Nephron (organoid): Measurements from ENCODE around the gene SND1.

Experiments used
- H3K27ac Mint-ChIP-seq, 3 experiments: 2 replicates each; pipeline ENCODE4 v1.8.0; 2020; ENCODE audit warnings: mixed read lengths in 3 of 3, mild to moderate bottlenecking in 2 of 3, moderate library complexity in 1 of 3
- H3K27me3 Mint-ChIP-seq: 2 replicates; pipeline ENCODE4 v1.8.0; 2021; ENCODE audit warnings: low read depth, mild to moderate bottlenecking, moderate library complexity, mixed read lengths
- H3K36me3 Mint-ChIP-seq: 2 replicates; pipeline ENCODE4 v1.8.0; 2020; ENCODE audit warnings: low read depth, mixed read lengths
- H3K4me1 Mint-ChIP-seq: 2 replicates; pipeline ENCODE4 v1.8.0; 2020; ENCODE audit warnings: mixed read lengths
- H3K4me3 Mint-ChIP-seq, 3 experiments: 2 replicates each; pipeline ENCODE4 v1.8.0; 2020; ENCODE audit warnings: mild to moderate bottlenecking in 3 of 3, mixed read lengths in 3 of 3, moderate library complexity in 2 of 3
- H3K9me3 Mint-ChIP-seq: 2 replicates; pipeline ENCODE4 v1.8.0; 2020; ENCODE audit warnings: mixed read lengths
- CTCF ChIP-seq, 3 experiments: fragments of 200-600 bp; sonication (generic); IDR thresholded peaks; one replicate each; pipeline ENCODE4 v1.5.0; 2021; ENCODE audit warnings: antibody characterized with exemption in 3 of 3; ENCODE audit not compliant: unreplicated experiment in 3 of 3

Gene SND1

GRCh38 chr7:127726476-127726875, 74.5 kb downstream of the SND1 start:
- no peaks in the 10 kb centered on the region for H3K4me1 Mint-ChIP-seq
- H3K27ac Mint-ChIP-seq: no peak overlapping the region
- H3K27me3 Mint-ChIP-seq: no peaks in the 10 kb centered on the region
- H3K36me3 Mint-ChIP-seq: peaks cover 57% of the 10 kb centered on the region
- no peak overlapping the region for H3K4me3 Mint-ChIP-seq
- H3K9me3 Mint-ChIP-seq: no peaks in the 10 kb centered on the region
- TF ChIP-seq CTCF (IDR thresholded peaks at IDR 0.05; ENCODE audit: unreplicated experiment in 3 of 3): no peak

- Mint-ChIP-seq H3K4me3 (no peak overlapping the region), H3K9me3 (no peaks in the 10 kb centered on the region), H3K27me3 (no peaks in the 10 kb centered on the region), H3K4me1 (no peaks in the 10 kb centered on the region), H3K36me3 (peaks cover 37% of the 10 kb centered on the region), H3K27ac (no peak overlapping the region)
- no peak for TF ChIP-seq CTCF (IDR thresholded peaks at IDR 0.05; ENCODE audit: unreplicated experiment in 3 of 3)
Observed at GRCh38 chr7:127730658-127731276, 78.8 kb downstream of the SND1 start.

GRCh38 chr7:127731431-127732080, 79.6 kb downstream of the SND1 start:
- no peak overlapping the region for H3K4me3 Mint-ChIP-seq
- H3K9me3 Mint-ChIP-seq: no peaks in the 10 kb centered on the region
- no peaks in the 10 kb centered on the region for H3K27me3 Mint-ChIP-seq
- no peaks in the 10 kb centered on the region for H3K4me1 Mint-ChIP-seq
- TF ChIP-seq CTCF (IDR thresholded peaks at IDR 0.05; ENCODE audit: unreplicated experiment in 3 of 3): no peak
- H3K36me3 Mint-ChIP-seq: peaks cover 40% of the 10 kb centered on the region
- no peak overlapping the region for H3K27ac Mint-ChIP-seq

GRCh38 chr7:127732306-127732705, 80.3 kb downstream of the SND1 start:
- H3K27ac Mint-ChIP-seq: no peak overlapping the region
- TF ChIP-seq CTCF (IDR thresholded peaks at IDR 0.05; ENCODE audit: unreplicated experiment in 3 of 3): no peak
- H3K4me3 Mint-ChIP-seq: no peak overlapping the region
- H3K9me3 Mint-ChIP-seq: no peaks in the 10 kb centered on the region
- H3K36me3 Mint-ChIP-seq: peaks cover 41% of the 10 kb centered on the region
- no peaks in the 10 kb centered on the region for H3K27me3 Mint-ChIP-seq
- no peaks in the 10 kb centered on the region for H3K4me1 Mint-ChIP-seq

- no peaks in the 10 kb centered on the region for H3K27me3 Mint-ChIP-seq
Observed at GRCh38 chr7:127733986-127734385, 82.0 kb downstream of the SND1 start.

More at GRCh38 chr7:127733986-127734385, 82.0 kb downstream of the SND1 start:
- TF ChIP-seq CTCF (IDR thresholded peaks at IDR 0.05; ENCODE audit: unreplicated experiment in 3 of 3): no peak
- Mint-ChIP-seq H3K4me3 (no peak overlapping the region), H3K9me3 (no peaks in the 10 kb centered on the region), H3K4me1 (peaks cover 1% of the 10 kb centered on the region), H3K27ac (no peak overlapping the region), H3K36me3 (peaks cover 36% of the 10 kb centered on the region)
